ENCODE measurements around the gene GRAMD1A. TPM values are rescaled to one million over a fixed set of nuclear protein-coding genes. Genes with fewer than 3 reads are reported as not detected.

GRAMD1A gene
- total and polyA plus RNA-seq, 9 of the 15 experiments (the other 6 are each of a cell fraction or from before 2014, with no cell fraction given), result 1.4 to 63.8 (median 38.5) TPM

DNA sequence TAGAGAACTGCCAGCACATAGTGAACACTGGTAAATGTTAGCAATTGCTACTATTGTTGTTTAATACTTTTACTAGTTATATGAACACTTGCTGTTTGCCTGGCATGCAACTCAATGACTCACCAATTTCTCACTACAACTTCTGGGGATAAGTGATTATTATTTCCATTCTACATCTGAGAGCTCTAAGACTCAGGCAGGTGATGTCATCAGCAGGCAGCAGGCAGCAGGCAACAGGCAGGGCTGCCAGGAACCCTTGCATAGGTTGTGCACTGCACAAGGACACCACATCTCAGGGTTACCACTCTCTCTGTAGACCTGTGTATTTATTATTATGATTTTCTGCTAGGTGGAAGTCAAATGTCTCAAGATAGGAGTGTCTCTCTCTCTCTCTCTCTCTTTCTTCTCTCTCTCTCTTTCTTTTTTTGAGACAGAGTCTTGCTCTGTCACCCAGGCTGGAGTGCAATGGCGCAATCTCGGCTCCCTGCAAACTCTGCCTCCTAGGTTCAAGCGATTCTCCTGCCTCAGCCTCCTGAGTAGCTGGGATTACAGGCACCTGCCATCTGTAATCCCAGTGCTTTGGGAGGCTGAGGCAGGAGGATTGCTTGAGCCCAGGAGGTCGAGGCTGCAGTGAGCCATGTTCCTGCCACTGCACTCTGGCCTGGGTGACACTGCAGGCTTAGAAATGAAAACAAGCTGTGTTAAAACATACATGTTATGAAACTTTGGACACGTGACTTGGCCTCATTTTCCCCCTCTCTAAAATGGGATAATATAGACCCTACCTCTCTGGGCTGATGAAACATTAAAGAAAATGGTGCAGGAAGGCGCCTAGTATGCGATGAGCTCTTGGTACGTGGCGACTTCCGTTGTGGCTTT is 64.1 kb downstream of the GRAMD1A start:
- ChIA-PET POLR2A (interaction anchor here (0.6 to 1.7 kb wide), 5 partner anchors 9 to 979 kb away, joined by 3 to 6 read pairs (median 4); no protein-coding TSS in a partner anchor), CTCF (ENCODE audit: low intra/inter-chr PET ratio) (no interaction called here)
- Histone ChIP-seq H4K20me1 (replicated peaks; ENCODE audit: control insufficient read depth, insufficient read depth, low read length) (no peaks in the 10 kb centered on the region), H3K4me2 (ENCODE audit: insufficient read depth, low read length) (no peak overlapping the region), H2AFZ (ENCODE audit: low read depth, low read length) (no peak overlapping the region), H3K27ac (ENCODE audit: extremely low read depth, low read depth, low read length) (no peak overlapping the region), H3K36me3 (ENCODE audit: control insufficient read depth, insufficient read depth, low read length) (no peaks in the 10 kb centered on the region), H3K9me3 (replicated peaks; ENCODE audit: control insufficient read depth, insufficient read depth, low read depth, low read length) (no peaks in the 10 kb centered on the region), H3K4me1 (replicated peaks in 1 of 2; ENCODE audit: control insufficient read depth in 2 of 2, insufficient read depth in 2 of 2, low read length in 2 of 2) (peaks cover 5 to 23% of the 10 kb centered on the region in 2 experiments; a peak in 3 of 5 replicates), H3K9ac (ENCODE audit: insufficient read depth in 1 of 2, low read depth in 2 of 2, low read length in 2 of 2) (no peak overlapping the region), H3K27me3 (ENCODE audit: control insufficient read depth in 2 of 2, insufficient read depth in 2 of 2, low read length in 2 of 2) (peaks cover 2 to 16% of the 10 kb centered on the region in 2 experiments; a peak in 2 of 5 replicates), H3K9me1 (ENCODE audit: control insufficient read depth, insufficient read depth, low read length) (no peaks in the 10 kb centered on the region), H3K79me2 (ENCODE audit: control insufficient read depth, insufficient read depth, low read length) (no peaks in the 10 kb centered on the region), H3K4me3 (no peak overlapping the region)
- in situ Hi-C loops (cut with MboI), result no loop called here
- BruUV-seq (replicated peaks), result no TSS peak
- intact Hi-C loops (cut with micrococcal nuclease), result no loop called here
- 15% methylated on average over 10 of the region's 10 CpGs for WGBS (ENCODE audit: insufficient coverage, low coverage, missing lambda C conversion rate)
- DNase-seq (ENCODE audit: extremely low read depth in 1 of 4, low spot score in 3 of 4), result no peak
- ATAC-seq, result no peak
- no peak for FAIRE-seq
- TF ChIP-seq SMARCC2 (IDR thresholded peaks at IDR 0.05; ENCODE audit: low read depth), result no peak
- 0 out of 2 replicates have a peak, but pooled peaks have one; percentile 21 for TF ChIP-seq CREB3L1 (IDR thresholded peaks at IDR 0.05; ENCODE audit: borderline replicate concordance, low read depth)
- TF ChIP-seq ZNF695 (CRISPR knock-in tag; IDR thresholded peaks at IDR 0.05), result no peak
- TF ChIP-seq ZSCAN29 (IDR thresholded peaks at IDR 0.05), result no peak
- TF ChIP-seq BHLHE40 (IDR thresholded peaks at IDR 0.05; ENCODE audit: low read length), result 0 out of 2 replicates have a peak, but pooled peaks have one; percentile 25
- peak; percentile 62 for TF ChIP-seq CEBPB (tag; IDR thresholded peaks at IDR 0.05)
- no peak for TF ChIP-seq FOXA3 (CRISPR knock-in tag; conservative IDR thresholded peaks at IDR 0.05 in 1 of 2, IDR thresholded peaks at IDR 0.05 in 1 of 2)
- TF ChIP-seq ARID1B (IDR thresholded peaks at IDR 0.05), result peak; percentile 11; the same call in 1 of the 2 replicates
- TF ChIP-seq PURB (CRISPR knock-in tag; IDR thresholded peaks at IDR 0.05; ENCODE audit: low read depth), result no peak
- no peak for TF ChIP-seq MYBL2 (IDR thresholded peaks at IDR 0.05; ENCODE audit: low read depth)
- TF ChIP-seq MYBL2 (CRISPR knock-in tag; IDR thresholded peaks at IDR 0.05; ENCODE audit: borderline replicate concordance), result no peak
- TF ChIP-seq FIP1L1 (IDR thresholded peaks at IDR 0.05; ENCODE audit: low read depth, low read length, poor library complexity, severe bottlenecking), result no peak
- TF ChIP-seq TARDBP (IDR thresholded peaks at IDR 0.05), result no peak
- no peak for TF ChIP-seq PML (IDR thresholded peaks at IDR 0.05; ENCODE audit: low read length)
- no peak for TF ChIP-seq GABPB2 (CRISPR knock-in tag; conservative IDR thresholded peaks at IDR 0.05)
- TF ChIP-seq ZNF436 (CRISPR knock-in tag; IDR thresholded peaks at IDR 0.05), result no peak
- TF ChIP-seq RAD51 (IDR thresholded peaks at IDR 0.05; ENCODE audit: borderline replicate concordance, low read depth), result peak; percentile 74
- no peak for TF ChIP-seq ZNF143 (CRISPR knock-in tag; IDR thresholded peaks at IDR 0.05)
- TF ChIP-seq, protein P1, sequence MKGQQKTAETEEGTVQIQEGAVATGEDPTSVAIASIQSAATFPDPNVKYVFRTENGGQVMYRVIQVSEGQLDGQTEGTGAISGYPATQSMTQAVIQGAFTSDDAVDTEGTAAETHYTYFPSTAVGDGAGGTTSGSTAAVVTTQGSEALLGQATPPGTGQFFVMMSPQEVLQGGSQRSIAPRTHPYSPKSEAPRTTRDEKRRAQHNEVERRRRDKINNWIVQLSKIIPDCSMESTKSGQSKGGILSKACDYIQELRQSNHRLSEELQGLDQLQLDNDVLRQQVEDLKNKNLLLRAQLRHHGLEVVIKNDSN (CRISPR knock-in tag; IDR thresholded peaks at IDR 0.05), result peak; percentile 69
- no peak for TF ChIP-seq NR2F6 (CRISPR knock-in tag; IDR thresholded peaks at IDR 0.05)
- no peak for TF ChIP-seq HEY1 (CRISPR knock-in tag; IDR thresholded peaks at IDR 0.05; ENCODE audit: borderline replicate concordance)
